GM12892 (cell line): ENCODE results near the gene MON2.

Experiments used
- POLR2A ChIP-seq: IDR thresholded peaks from 2 replicates; pipeline ENCODE4 v1.6.1; 2011; ENCODE audit warnings: low read depth, low read length, control low read depth
- TAF1 ChIP-seq: IDR thresholded peaks from 2 replicates; pipeline ENCODE4 v1.6.1; 2011; ENCODE audit warnings: low read depth, mild to moderate bottlenecking, control low read depth, low read length, borderline replicate concordance

- TF ChIP-seq POLR2A (no peak), TAF1 (no peak)
Measured at GRCh38 chr12:62575036-62575435, 108.4 kb downstream of the MON2 start.
